ENCODE results near the gene SERGEF. TPM values are rescaled to one million over a fixed set of nuclear protein-coding genes. Genes with fewer than 3 reads are reported as not detected.

The SERGEF gene
- total RNA-seq, 1 donor from 2014 or later = 26.2 TPM

DNA sequence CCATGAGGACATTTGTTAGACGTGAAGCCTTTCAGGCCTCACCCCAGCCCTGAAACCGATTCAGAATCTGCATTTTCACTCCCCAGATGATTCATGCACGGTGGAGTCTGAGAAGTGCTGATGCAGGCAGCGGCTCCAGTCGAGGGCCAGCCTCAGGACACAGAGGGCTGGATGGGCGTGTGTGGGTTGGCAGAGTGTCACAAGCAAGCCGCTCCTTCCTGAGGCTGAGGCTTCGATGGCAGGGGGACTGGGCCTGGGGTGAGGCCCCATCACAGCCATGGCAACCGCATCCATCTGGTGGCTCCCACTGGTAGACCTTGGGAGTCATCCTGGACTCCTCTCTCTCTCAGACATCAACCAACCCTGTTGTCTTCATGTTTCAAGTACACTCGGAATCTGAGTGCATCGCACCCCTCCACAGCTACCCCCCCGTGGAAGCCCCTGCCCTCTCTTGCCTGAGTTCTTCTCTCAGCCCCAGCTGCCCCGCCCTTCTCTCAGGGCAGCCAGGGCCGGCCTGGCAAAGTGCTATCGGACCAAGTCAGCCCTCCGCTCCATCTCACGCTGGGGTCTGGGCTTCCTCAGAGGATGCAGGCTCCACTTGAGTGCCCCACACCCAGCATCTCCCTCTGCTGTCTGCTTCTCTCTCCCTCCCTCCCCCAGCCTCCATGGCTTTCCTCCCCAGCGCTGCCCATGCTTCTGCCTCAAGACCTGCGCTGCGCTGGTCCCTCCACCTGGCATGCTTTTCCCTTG lies 267.6 kb downstream of the SERGEF start:
- no peaks in the 10 kb centered on the region for H3K4me1 Mint-ChIP-seq
- H3K27ac Mint-ChIP-seq = no peak overlapping the region
- no peaks in the 10 kb centered on the region for H3K36me3 Mint-ChIP-seq (ENCODE audit: low read depth)
- DNase-seq = no peak
- intact Hi-C loops (cut with micrococcal nuclease) = no loop called here
- no peaks in the 10 kb centered on the region for H3K9me3 Mint-ChIP-seq
- no peak overlapping the region for H3K4me3 Mint-ChIP-seq
- peaks cover 2% of the 10 kb centered on the region for H3K27me3 Mint-ChIP-seq

DNA sequence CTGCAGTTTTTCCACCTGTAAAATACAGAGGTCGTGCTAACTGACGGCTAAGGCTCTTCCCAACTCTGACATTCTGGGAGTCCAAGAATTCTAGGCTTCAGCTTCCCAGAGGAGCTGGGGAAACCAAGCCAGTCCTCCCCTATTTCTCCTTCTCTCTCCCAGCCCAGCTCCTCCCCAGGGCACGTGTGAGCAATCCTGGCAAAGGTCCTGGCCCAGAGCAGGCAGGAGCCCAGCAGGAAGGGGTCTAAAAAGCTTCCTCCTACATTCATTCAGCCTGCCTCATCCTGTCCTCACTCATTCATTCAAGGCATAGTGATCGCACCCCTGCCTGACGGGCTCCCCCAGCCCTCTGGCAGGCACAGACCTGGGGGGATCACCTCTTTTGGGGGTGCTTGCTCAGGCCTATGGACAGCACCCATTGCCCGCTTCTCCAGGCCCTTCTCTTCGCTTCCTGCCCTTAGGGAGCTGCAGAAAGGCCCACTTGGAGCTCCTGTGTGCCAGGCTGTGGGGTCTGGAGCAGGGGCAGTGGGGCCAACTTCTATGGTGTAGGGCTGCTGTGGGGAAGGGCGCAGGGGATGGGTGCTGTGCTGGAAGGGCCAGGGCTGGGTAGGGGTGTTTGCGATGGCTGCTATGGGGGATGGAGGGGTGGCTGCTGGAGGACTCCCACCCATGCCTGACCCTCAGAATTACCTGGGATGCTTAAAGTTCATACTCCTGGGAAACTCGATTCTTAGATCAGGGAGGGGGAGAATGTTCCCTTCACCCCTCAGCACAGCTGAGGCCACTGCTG lies 268.5 kb downstream of the SERGEF start:
- Mint-ChIP-seq H3K27ac (no peak overlapping the region), H3K27me3 (peaks cover 5% of the 10 kb centered on the region), H3K9me3 (no peaks in the 10 kb centered on the region), H3K4me3 (no peak overlapping the region), H3K4me1 (no peaks in the 10 kb centered on the region), H3K36me3 (ENCODE audit: low read depth) (no peaks in the 10 kb centered on the region)
- DNase-seq = no peak
- intact Hi-C loops (cut with micrococcal nuclease) = no loop called here

- Mint-ChIP-seq H3K4me1 (no peaks in the 10 kb centered on the region), H3K27me3 (peaks cover 5% of the 10 kb centered on the region), H3K9me3 (no peaks in the 10 kb centered on the region), H3K4me3 (no peak overlapping the region), H3K27ac (no peak overlapping the region), H3K36me3 (ENCODE audit: low read depth) (no peaks in the 10 kb centered on the region)
- no peak for DNase-seq
- intact Hi-C loops (cut with micrococcal nuclease) = no loop called here
Observed at GRCh38 chr11:17743808-17744119, 269.1 kb downstream of the SERGEF start.

GRCh38 chr11:17743026-17743807 lies 269.6 kb downstream of the SERGEF start:
- peaks cover 8% of the 10 kb centered on the region for H3K27me3 Mint-ChIP-seq
- no peak overlapping the region for H3K4me3 Mint-ChIP-seq
- H3K9me3 Mint-ChIP-seq = no peaks in the 10 kb centered on the region
- DNase-seq = no peak
- no peaks in the 10 kb centered on the region for H3K36me3 Mint-ChIP-seq (ENCODE audit: low read depth)
- no peak overlapping the region for H3K27ac Mint-ChIP-seq
- H3K4me1 Mint-ChIP-seq = no peaks in the 10 kb centered on the region
- intact Hi-C loops (cut with micrococcal nuclease) = no loop called here

DNA sequence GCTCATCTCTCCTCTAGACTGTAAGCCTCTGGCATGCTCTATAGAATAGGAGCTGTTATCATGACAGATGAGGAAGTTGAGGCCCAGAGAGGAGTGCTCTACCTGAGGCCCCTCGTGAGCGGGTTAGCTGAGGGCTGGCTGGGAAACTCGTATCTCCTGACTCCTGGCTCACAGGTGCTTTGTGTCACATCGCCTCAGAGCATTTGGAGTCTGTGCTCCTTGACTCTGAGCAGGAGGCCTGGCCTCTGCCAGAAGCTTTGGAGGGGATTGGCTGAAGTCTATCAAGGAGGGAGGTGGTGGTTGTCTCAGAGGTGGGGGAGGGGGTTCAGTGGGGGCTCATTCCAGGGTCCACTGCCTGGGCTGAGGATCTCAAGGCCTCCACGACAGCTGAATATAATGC lies 270.8 kb downstream of the SERGEF start:
- Mint-ChIP-seq H3K4me3 (no peak overlapping the region), H3K27me3 (peaks cover 14% of the 10 kb centered on the region), H3K27ac (no peak overlapping the region), H3K36me3 (ENCODE audit: low read depth) (no peaks in the 10 kb centered on the region), H3K9me3 (no peaks in the 10 kb centered on the region), H3K4me1 (no peaks in the 10 kb centered on the region)
- no peak for DNase-seq
- intact Hi-C loops (cut with micrococcal nuclease) = no loop called here

DNA sequence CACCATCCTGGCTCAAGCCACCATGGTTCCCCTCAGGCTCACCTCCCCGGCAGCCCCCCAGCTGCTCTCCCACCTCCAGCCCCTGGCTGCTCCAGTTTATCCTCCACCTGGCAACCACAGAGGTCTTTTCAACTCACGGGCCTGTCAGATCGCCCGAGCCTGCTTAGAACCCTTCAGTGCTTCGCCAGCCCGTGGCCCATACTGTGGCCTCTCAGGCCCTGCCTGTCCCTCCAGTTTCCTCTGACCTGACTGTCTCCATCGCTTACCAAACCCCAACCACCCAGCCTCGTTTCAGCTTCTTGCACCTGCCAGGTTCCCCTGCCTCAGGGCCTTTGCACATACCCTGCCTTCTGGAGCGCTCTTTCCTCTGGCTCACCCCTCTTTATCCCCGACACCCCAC lies 271.4 kb downstream of the SERGEF start:
- Mint-ChIP-seq H3K4me1 (no peaks in the 10 kb centered on the region), H3K4me3 (no peak overlapping the region), H3K27me3 (peaks cover 19% of the 10 kb centered on the region), H3K9me3 (no peaks in the 10 kb centered on the region), H3K36me3 (ENCODE audit: low read depth) (no peaks in the 10 kb centered on the region), H3K27ac (no peak overlapping the region)
- intact Hi-C loops (cut with micrococcal nuclease) = no loop called here
- DNase-seq = no peak

- no peak for DNase-seq
- H3K9me3 Mint-ChIP-seq = no peaks in the 10 kb centered on the region
- no peak overlapping the region for H3K27ac Mint-ChIP-seq
- H3K36me3 Mint-ChIP-seq (ENCODE audit: low read depth) = no peaks in the 10 kb centered on the region
- intact Hi-C loops (cut with micrococcal nuclease) = no loop called here
- no peaks in the 10 kb centered on the region for H3K4me1 Mint-ChIP-seq
- H3K4me3 Mint-ChIP-seq = no peak overlapping the region
- peaks cover 23% of the 10 kb centered on the region for H3K27me3 Mint-ChIP-seq
Observed at GRCh38 chr11:17740649-17741235, 272.1 kb downstream of the SERGEF start.

DNA sequence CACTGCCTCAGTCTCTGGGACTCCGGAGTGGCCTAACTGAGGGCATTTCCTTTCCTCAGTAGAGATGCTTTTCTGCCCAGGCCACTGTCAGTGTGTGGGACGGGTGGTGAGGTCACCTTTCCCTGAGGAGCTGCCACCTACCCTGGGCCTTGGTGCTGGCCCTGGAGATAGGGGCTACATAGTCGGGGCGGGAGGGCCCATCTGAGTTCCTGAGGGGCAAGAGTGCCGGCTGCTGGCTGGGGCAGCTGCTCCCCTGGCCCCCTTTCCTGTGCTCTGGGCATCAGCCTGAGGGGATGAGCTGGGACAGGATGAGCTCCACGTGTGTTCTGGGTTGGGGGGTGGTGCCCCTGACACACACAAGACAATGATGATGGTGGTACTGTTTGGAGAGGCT lies 272.9 kb downstream of the SERGEF start:
- no peak for DNase-seq
- no peaks in the 10 kb centered on the region for H3K36me3 Mint-ChIP-seq (ENCODE audit: low read depth)
- H3K4me1 Mint-ChIP-seq = no peaks in the 10 kb centered on the region
- peaks cover 23% of the 10 kb centered on the region for H3K27me3 Mint-ChIP-seq
- no peaks in the 10 kb centered on the region for H3K9me3 Mint-ChIP-seq
- no peak overlapping the region for H3K4me3 Mint-ChIP-seq
- no peak overlapping the region for H3K27ac Mint-ChIP-seq
- intact Hi-C loops (cut with micrococcal nuclease) = loop anchor here (10.0 kb wide), 1 partner anchor 355 kb away; the partner anchor contains the start of gene KCNJ11

DNA sequence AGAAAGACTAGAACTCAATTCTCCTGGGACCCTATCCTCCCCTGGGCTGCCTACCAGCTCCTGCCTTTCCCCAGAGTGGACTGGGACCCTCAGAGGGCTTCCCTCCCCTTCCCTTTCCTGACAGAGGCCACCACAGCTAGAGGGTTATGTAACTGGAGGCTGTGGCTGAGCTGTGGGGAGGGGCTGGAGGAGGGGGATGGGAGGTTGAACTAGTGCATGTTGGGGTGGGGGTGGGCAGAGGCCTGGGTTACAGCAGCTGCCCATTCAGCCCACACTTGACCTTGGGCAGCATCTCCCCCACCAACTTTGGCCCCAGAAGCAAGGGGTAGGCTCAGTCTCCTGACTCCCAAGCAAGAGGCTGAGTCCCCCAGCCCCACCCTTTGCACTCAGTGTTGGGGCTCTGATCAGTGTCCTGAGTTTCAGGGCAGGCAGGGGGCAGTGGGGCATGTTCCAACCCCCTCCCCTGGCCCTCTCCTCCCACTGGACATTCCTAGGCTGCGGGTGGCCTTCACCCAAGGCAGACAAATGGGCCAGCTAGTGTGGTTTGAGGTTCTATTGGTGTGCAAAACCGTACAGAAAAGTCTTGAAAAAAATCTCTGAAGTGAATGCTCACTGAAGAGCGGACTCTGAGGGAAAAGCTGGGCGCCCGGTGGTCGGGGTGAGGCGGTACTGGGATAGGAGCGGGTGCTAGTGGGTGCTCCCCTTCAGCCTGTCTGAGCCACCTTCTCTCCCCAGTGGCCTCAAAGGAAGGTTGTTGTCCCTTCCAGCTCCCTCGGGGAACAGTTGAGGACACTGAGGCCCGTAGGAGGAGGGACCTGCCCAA lies 274.5 kb downstream of the SERGEF start:
- no peaks in the 10 kb centered on the region for H3K9me3 Mint-ChIP-seq

More for the DNA sequence above, 274.5 kb downstream of the SERGEF start:
- no peak overlapping the region for H3K27ac Mint-ChIP-seq
- peaks cover 32% of the 10 kb centered on the region for H3K27me3 Mint-ChIP-seq
- H3K4me3 Mint-ChIP-seq = no peak overlapping the region
- no peak for DNase-seq
- intact Hi-C loops (cut with micrococcal nuclease) = loop anchor here (10.0 kb wide), 1 partner anchor 354 kb away; the partner anchor contains the start of gene KCNJ11
- no peaks in the 10 kb centered on the region for H3K36me3 Mint-ChIP-seq (ENCODE audit: low read depth)
- H3K4me1 Mint-ChIP-seq = peaks cover 4% of the 10 kb centered on the region

Other genes with a start within 250 kb of the SERGEF start
- gene TPH1, start 33.2 kb upstream of the SERGEF start, total RNA-seq = 0.36 and 0.56 TPM in 2 replicates
- gene SAAL1, start 93.0 kb upstream of the SERGEF start, total RNA-seq = 40.1 and 43.5 TPM in 2 replicates
- not detected in 2 replicates for gene MRGPRX3, start 119.5 kb upstream of the SERGEF start, total RNA-seq
- gene MRGPRX4, start 159.8 kb upstream of the SERGEF start, total RNA-seq = not detected in 2 replicates
- gene SAA4, start 223.8 kb upstream of the SERGEF start, total RNA-seq = not detected in 2 replicates
- gene SAA2, start 235.6 kb upstream of the SERGEF start, total RNA-seq = not detected in 2 replicates